NT2/D1 (cell line): Measurements from ENCODE around the gene GJA3.

Experiments used
- SUZ12 ChIP-seq: IDR thresholded peaks from 2 replicates; pipeline ENCODE4 v1.6.1; 2011; ENCODE audit not compliant: insufficient read length, insufficient read depth; ENCODE audit errors: extremely low read depth
- YY1 ChIP-seq: IDR thresholded peaks from 2 replicates; pipeline ENCODE4 v1.6.1; 2011; ENCODE audit not compliant: insufficient read length, insufficient read depth
- ZNF274 ChIP-seq: IDR thresholded peaks from 2 replicates; pipeline ENCODE4 v1.6.1; 2011; ENCODE audit warnings: mild to moderate bottlenecking, low read depth, low read length

DNA sequence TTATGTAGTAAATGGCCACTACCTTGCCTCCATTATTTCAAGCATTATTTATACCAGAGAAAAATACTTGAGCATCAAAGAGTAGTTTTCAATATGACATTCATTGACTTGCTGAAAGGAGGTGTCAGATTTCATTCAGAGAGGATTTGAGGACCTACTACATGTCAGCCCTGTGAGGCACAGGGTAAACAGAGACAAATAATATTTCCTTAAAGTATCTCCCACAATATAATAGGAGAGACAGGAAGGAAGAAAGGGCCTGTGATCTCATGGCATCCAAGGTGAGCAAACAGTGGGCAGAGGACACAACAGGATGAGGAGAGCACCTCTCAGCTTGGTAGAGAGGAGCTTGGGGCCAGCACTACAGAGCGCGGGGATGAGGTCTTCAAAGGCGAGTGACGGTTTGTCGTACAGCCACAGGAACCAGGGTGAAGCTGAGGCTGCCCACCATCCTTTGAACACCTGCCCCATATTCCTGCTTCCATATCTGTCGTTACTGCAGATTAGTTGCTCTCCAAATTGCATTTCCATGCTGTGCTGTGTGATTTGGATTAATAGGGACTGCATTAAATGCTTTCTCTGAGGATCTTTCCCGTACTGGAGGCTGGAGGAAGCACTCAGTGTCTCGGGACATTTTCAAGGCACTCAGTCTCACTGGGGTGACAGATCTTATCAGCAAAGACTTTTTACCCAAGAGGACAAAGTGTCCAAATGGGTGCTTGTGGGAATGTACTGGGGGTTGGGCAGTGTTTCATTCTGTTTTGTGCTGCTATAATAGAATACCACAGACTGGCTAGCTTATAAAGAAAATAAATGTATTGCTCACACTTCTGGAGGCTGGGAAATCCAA, 59.2 kb downstream of the GJA3 start:
- TF ChIP-seq YY1 = no peak
- TF ChIP-seq SUZ12 = no peak
- TF ChIP-seq ZNF274 = no peak
